ENCODE results near the gene NDRG4. TPM values are rescaled to one million over a fixed set of nuclear protein-coding genes. Genes with fewer than 3 reads are reported as not detected.

Gene NDRG4
- total RNA-seq, 1 experiment from 2014 or later, result 8.6 TPM

DNA sequence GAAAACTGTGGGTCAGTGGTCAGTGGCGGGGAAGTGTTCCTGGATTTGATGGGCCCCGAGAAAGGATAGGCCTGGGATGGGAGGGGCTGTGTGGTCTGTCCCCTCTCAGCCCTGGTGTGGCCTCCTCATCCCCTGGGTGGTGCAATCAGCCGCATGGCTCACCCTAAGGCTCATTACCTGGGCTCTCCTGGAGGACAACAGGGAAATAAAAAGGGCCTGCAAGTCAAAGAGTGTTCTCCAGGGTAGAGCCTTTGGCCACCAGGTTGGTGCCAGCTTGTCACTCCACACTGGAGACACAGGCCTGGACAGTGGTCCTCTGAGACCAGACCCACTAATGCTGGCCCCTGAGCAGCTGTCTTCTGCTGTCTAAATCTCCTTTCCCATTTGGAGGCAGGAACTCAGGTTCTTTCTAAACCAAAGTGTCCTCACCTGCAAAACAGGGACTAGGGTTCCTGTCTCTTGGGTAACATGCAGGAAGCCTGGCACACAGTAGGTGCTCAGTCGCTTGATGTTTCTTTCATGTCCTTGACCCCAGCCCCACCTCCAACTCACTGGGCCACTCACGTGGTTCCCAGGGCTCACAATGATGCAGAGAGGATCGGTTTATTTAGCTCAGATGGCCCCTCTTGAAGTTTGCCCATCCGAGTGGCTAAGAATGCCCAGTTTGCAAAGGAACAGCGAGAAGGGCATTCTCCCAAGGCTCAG, 2.4 kb downstream of the NDRG4 start:
- peaks cover 4 to 28% of the 10 kb centered on the region in 2 experiments; a peak in 3 of 4 replicates for H3K4me1 ChIP-seq (ENCODE audit: control insufficient read depth in 1 of 2, insufficient read depth in 2 of 2, low read length in 2 of 2)
- no peak overlapping the region for H3K9ac ChIP-seq (ENCODE audit: low read length)
- BruUV-seq (replicated peaks), result TSS peak; percentile 32
- H3K9me3 ChIP-seq (ENCODE audit: control insufficient read depth in 1 of 2, insufficient read depth in 1 of 2, low read depth in 1 of 2, low read length in 2 of 2), result no peaks in the 10 kb centered on the region
- ChIA-PET RAD21 (ENCODE audit: low non-redundant PET in 1 of 2, low total read pairs in 2 of 2, uncharacterized antibody in 2 of 2, unreplicated experiment in 2 of 2) (no interaction called here), CTCF (no interaction called here), POLR2A (no interaction called here)
- no peak for ATAC-seq
- H4K20me1 ChIP-seq (ENCODE audit: insufficient read depth), result no peaks in the 10 kb centered on the region
- no peaks in the 10 kb centered on the region for H3K36me3 ChIP-seq (ENCODE audit: control insufficient read depth in 1 of 2, insufficient read depth in 2 of 2, low read length in 2 of 2)
- no peak overlapping the region for H3K4me3 ChIP-seq (replicated peaks in 1 of 2; ENCODE audit: low read depth in 1 of 2, low read length in 2 of 2)
- no peaks in the 10 kb centered on the region for H3K79me2 ChIP-seq (ENCODE audit: insufficient read depth, low read length)
- TF ChIP-seq, protein P1, sequence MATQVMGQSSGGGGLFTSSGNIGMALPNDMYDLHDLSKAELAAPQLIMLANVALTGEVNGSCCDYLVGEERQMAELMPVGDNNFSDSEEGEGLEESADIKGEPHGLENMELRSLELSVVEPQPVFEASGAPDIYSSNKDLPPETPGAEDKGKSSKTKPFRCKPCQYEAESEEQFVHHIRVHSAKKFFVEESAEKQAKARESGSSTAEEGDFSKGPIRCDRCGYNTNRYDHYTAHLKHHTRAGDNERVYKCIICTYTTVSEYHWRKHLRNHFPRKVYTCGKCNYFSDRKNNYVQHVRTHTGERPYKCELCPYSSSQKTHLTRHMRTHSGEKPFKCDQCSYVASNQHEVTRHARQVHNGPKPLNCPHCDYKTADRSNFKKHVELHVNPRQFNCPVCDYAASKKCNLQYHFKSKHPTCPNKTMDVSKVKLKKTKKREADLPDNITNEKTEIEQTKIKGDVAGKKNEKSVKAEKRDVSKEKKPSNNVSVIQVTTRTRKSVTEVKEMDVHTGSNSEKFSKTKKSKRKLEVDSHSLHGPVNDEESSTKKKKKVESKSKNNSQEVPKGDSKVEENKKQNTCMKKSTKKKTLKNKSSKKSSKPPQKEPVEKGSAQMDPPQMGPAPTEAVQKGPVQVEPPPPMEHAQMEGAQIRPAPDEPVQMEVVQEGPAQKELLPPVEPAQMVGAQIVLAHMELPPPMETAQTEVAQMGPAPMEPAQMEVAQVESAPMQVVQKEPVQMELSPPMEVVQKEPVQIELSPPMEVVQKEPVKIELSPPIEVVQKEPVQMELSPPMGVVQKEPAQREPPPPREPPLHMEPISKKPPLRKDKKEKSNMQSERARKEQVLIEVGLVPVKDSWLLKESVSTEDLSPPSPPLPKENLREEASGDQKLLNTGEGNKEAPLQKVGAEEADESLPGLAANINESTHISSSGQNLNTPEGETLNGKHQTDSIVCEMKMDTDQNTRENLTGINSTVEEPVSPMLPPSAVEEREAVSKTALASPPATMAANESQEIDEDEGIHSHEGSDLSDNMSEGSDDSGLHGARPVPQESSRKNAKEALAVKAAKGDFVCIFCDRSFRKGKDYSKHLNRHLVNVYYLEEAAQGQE (IDR thresholded peaks at IDR 0.05; ENCODE audit: low read depth), result no peak
- TF ChIP-seq, protein P2, sequence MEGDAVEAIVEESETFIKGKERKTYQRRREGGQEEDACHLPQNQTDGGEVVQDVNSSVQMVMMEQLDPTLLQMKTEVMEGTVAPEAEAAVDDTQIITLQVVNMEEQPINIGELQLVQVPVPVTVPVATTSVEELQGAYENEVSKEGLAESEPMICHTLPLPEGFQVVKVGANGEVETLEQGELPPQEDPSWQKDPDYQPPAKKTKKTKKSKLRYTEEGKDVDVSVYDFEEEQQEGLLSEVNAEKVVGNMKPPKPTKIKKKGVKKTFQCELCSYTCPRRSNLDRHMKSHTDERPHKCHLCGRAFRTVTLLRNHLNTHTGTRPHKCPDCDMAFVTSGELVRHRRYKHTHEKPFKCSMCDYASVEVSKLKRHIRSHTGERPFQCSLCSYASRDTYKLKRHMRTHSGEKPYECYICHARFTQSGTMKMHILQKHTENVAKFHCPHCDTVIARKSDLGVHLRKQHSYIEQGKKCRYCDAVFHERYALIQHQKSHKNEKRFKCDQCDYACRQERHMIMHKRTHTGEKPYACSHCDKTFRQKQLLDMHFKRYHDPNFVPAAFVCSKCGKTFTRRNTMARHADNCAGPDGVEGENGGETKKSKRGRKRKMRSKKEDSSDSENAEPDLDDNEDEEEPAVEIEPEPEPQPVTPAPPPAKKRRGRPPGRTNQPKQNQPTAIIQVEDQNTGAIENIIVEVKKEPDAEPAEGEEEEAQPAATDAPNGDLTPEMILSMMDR (IDR thresholded peaks at IDR 0.05 in 2 of 3, conservative IDR thresholded peaks at IDR 0.05 in 1 of 3; ENCODE audit: borderline replicate concordance in 1 of 3, insufficient read depth in 1 of 3, low read depth in 2 of 3, low read length in 2 of 3), result no peak
- intact Hi-C loops (cut with micrococcal nuclease), result no loop called here
- H3K27me3 ChIP-seq (ENCODE audit: insufficient read depth, low read length), result no peaks in the 10 kb centered on the region
- no peak overlapping the region for H3K4me2 ChIP-seq (ENCODE audit: low read length)
- no peak overlapping the region for H3K27ac ChIP-seq (ENCODE audit: low read depth, low read length)
- H2AFZ ChIP-seq (ENCODE audit: low read depth, low read length, poor library complexity, severe bottlenecking), result no peak overlapping the region
- no peaks in the 10 kb centered on the region for H3K9me2 ChIP-seq (ENCODE audit: insufficient read depth)
- DNase-seq (ENCODE audit: low read depth, low spot score), result no peak

Measured in HCT116 (cell line).